Thyroid gland (tissue), 4 donors: ENCODE measurements around the gene GTPBP1.

Experiments
- CTCF ChIP-seq, 6 experiments: fragments of 200-600 bp in 3 of 6; fragments of 450-650 bp in 3 of 6; sonication (generic) in 3 of 6; IDR thresholded peaks; one replicate each; pipeline ENCODE4 v1.5.1; 2016 to 2019; ENCODE audit warnings: antibody characterized with exemption in 6 of 6, mild to moderate bottlenecking in 2 of 6, inconsistent platforms in 1 of 6, moderate library complexity in 1 of 6
- POLR2A ChIP-seq, 2 donors: fragments of 450-650 bp; IDR thresholded peaks; one replicate each; pipeline ENCODE4 v1.6.1; 2017; ENCODE audit warnings: antibody characterized with exemption in 2 of 2, mild to moderate bottlenecking in 2 of 2, moderate library complexity in 1 of 2

- TF ChIP-seq CTCF (IDR thresholded peaks at IDR 0.05) (no peak), POLR2A (IDR thresholded peaks at IDR 0.05) (no peak)
These were observed 54.9 kb downstream of the GTPBP1 start for GRCh38 chr22:38760477-38761201.
